Neural progenitor cell (in vitro differentiated cells): Measurements from ENCODE around the gene LRP5. TPM values are rescaled to one million over a fixed set of nuclear protein-coding genes. Genes with fewer than 3 reads are reported as not detected.

Experiments
- DNase-seq: peaks from one replicate; pipeline ENCODE4 v3.0.0-alpha.2; 2016; ENCODE audit warnings: low spot score
- H2AFZ ChIP-seq: fragments of 200-600 bp; sonication (generic); replicated peaks from 2 replicates; pipeline ENCODE4 v1.6.1; 2016; ENCODE audit warnings: antibody characterized with exemption
- H3F3A ChIP-seq: fragments of 200-600 bp; sonication (generic); 2 replicates; pipeline ENCODE4 v1.6.1; 2016; ENCODE audit warnings: antibody characterized with exemption, low read depth
- H3K27ac ChIP-seq: fragments of 200-600 bp; sonication (generic); 2 replicates; pipeline ENCODE4 v1.5.1; 2016; ENCODE audit warnings: mild to moderate bottlenecking
- H3K27me3 ChIP-seq: fragments of 200-600 bp; sonication (generic); 2 replicates; pipeline ENCODE4 v1.6.1; 2016; ENCODE audit warnings: mild to moderate bottlenecking, moderate library complexity
- H3K36me3 ChIP-seq: fragments of 200-600 bp; sonication (generic); 2 replicates; pipeline ENCODE4 v1.5.1; 2016
- H3K4me1 ChIP-seq: fragments of 200-600 bp; sonication (generic); 2 replicates; pipeline ENCODE4 v1.6.1; 2016; ENCODE audit warnings: mixed run types
- H3K4me2 ChIP-seq: fragments of 200-600 bp; sonication (generic); 2 replicates; pipeline ENCODE4 v1.6.1; 2016
- H3K4me3 ChIP-seq: fragments of 200-600 bp; sonication (generic); 2 replicates; pipeline ENCODE4 v1.5.1; 2016
- H3K79me2 ChIP-seq: fragments of 200-600 bp; sonication (generic); 2 replicates; pipeline ENCODE4 v1.6.1; 2016; ENCODE audit warnings: low read depth
- H3K9ac ChIP-seq: fragments of 200-600 bp; sonication (generic); 2 replicates; pipeline ENCODE4 v1.6.1; 2016
- H3K9me3 ChIP-seq: fragments of 200-600 bp; sonication (generic); 2 replicates; pipeline ENCODE4 v1.5.1; 2016; ENCODE audit warnings: low read depth
- H4K20me1 ChIP-seq: fragments of 200-600 bp; sonication (generic); 2 replicates; pipeline ENCODE4 v1.6.1; 2016; ENCODE audit warnings: low read depth
- H3K27ac Mint-ChIP-seq: 3 replicates; pipeline ENCODE4 v1.8.0; 2021; ENCODE audit warnings: mixed read lengths
- H3K27me3 Mint-ChIP-seq: 2 replicates; pipeline ENCODE4 v1.8.0; 2022; ENCODE audit warnings: low read depth, mild to moderate bottlenecking, inconsistent platforms, moderate library complexity, mixed read lengths; ENCODE audit not compliant: insufficient read depth
- H3K36me3 Mint-ChIP-seq: 3 replicates; pipeline ENCODE4 v1.8.0; 2021; ENCODE audit warnings: mixed read lengths
- H3K4me1 Mint-ChIP-seq: 3 replicates; pipeline ENCODE4 v1.8.0; 2021; ENCODE audit warnings: mixed read lengths
- H3K4me3 Mint-ChIP-seq: 3 replicates; pipeline ENCODE4 v1.8.0; 2021; ENCODE audit warnings: mild to moderate bottlenecking, moderate library complexity, mixed read lengths
- H3K9me3 Mint-ChIP-seq: 3 replicates; pipeline ENCODE4 v1.8.0; 2020; ENCODE audit warnings: mixed read lengths
- CTCF ChIP-seq: fragments of 200-600 bp; sonication (generic); IDR thresholded peaks from 2 replicates; pipeline ENCODE4 v1.5.1; 2017; ENCODE audit warnings: antibody characterized with exemption, mild to moderate bottlenecking
- EZH2 ChIP-seq: fragments of 200-600 bp; sonication (generic); IDR thresholded peaks from 2 replicates; pipeline ENCODE4 v1.6.1; 2017; ENCODE audit warnings: antibody characterized with exemption, mild to moderate bottlenecking, moderate library complexity
- EZH2phosphoT487 ChIP-seq: fragments of 200-600 bp; sonication (generic); IDR thresholded peaks from 2 replicates; pipeline ENCODE4 v1.6.1; 2017; ENCODE audit warnings: antibody characterized with exemption
- total RNA-seq: library from RNA; depleted of rRNA; stranded (reverse); fragments of >200 nt; gene quantifications from 2 replicates; pipeline ENCODE4 v1.2.3, GENCODE V29; 2015; ENCODE audit warnings: low replicate concordance

LRP5 gene
- total RNA-seq, 1 donor from 2014 or later: 7.3 TPM

GRCh38 chr11:68441466-68442230 is 129.3 kb downstream of the LRP5 start:
- H3K27me3 ChIP-seq: no peaks in the 10 kb centered on the region
- H3K9me3 ChIP-seq: no peaks in the 10 kb centered on the region
- peaks cover 19% of the 10 kb centered on the region for H3K4me1 ChIP-seq
- TF ChIP-seq CTCF (no peak), EZH2phosphoT487 (no peak), EZH2 (no peak)
- H3K4me2 ChIP-seq: peak overlapping the region; percentile 31
- Mint-ChIP-seq H3K27ac (peak overlapping the region; percentile 69), H3K9me3 (no peaks in the 10 kb centered on the region), H3K4me3 (no peak overlapping the region), H3K27me3 (no peaks in the 10 kb centered on the region), H3K36me3 (peaks cover 10% of the 10 kb centered on the region), H3K4me1 (peaks cover 24% of the 10 kb centered on the region)
- H3K36me3 ChIP-seq: no peaks in the 10 kb centered on the region
- peaks cover 24% of the 10 kb centered on the region for H3F3A ChIP-seq
- peak; percentile 40 for DNase-seq
- no peaks in the 10 kb centered on the region for H4K20me1 ChIP-seq
- peak overlapping the region; percentile 54 for H3K27ac ChIP-seq
- H3K9ac ChIP-seq: no peak overlapping the region
- no peak overlapping the region for H3K4me3 ChIP-seq
- no peaks in the 10 kb centered on the region for H3K79me2 ChIP-seq
- no peak overlapping the region for H2AFZ ChIP-seq

GRCh38 chr11:68442433-68442832 is 130.0 kb downstream of the LRP5 start:
- Histone ChIP-seq H3K4me3 (no peak overlapping the region), H3K9ac (no peak overlapping the region), H3K27ac (no peak overlapping the region), H3K27me3 (no peaks in the 10 kb centered on the region), H2AFZ (no peak overlapping the region), H3K36me3 (no peaks in the 10 kb centered on the region), H3K4me1 (peaks cover 19% of the 10 kb centered on the region), H3K4me2 (no peak overlapping the region), H3K79me2 (no peaks in the 10 kb centered on the region), H3F3A (peaks cover 24% of the 10 kb centered on the region), H3K9me3 (no peaks in the 10 kb centered on the region), H4K20me1 (no peaks in the 10 kb centered on the region)
- Mint-ChIP-seq H3K4me3 (no peak overlapping the region), H3K27ac (no peak overlapping the region), H3K4me1 (peaks cover 20% of the 10 kb centered on the region), H3K36me3 (peaks cover 6% of the 10 kb centered on the region), H3K9me3 (no peaks in the 10 kb centered on the region), H3K27me3 (no peaks in the 10 kb centered on the region)
- no peak for DNase-seq
- TF ChIP-seq EZH2 (no peak), CTCF (no peak), EZH2phosphoT487 (no peak)

GRCh38 chr11:68444566-68444965 is 132.2 kb downstream of the LRP5 start:
- Histone ChIP-seq H3K4me1 (peaks cover 19% of the 10 kb centered on the region), H3K4me2 (no peak overlapping the region), H4K20me1 (no peaks in the 10 kb centered on the region), H3F3A (peaks cover 18% of the 10 kb centered on the region), H3K27ac (no peak overlapping the region), H3K9me3 (no peaks in the 10 kb centered on the region), H3K4me3 (no peak overlapping the region), H3K79me2 (no peaks in the 10 kb centered on the region), H3K36me3 (no peaks in the 10 kb centered on the region), H3K9ac (no peak overlapping the region), H3K27me3 (no peaks in the 10 kb centered on the region), H2AFZ (no peak overlapping the region)
- Mint-ChIP-seq H3K9me3 (no peaks in the 10 kb centered on the region), H3K36me3 (peaks cover 14% of the 10 kb centered on the region), H3K27me3 (no peaks in the 10 kb centered on the region), H3K4me3 (no peak overlapping the region), H3K27ac (no peak overlapping the region), H3K4me1 (peaks cover 19% of the 10 kb centered on the region)
- no peak for DNase-seq
- TF ChIP-seq CTCF: no peak
- no peak for TF ChIP-seq EZH2phosphoT487
- TF ChIP-seq EZH2: no peak
